Activated B cell treated with CpG ODN at 0.5 μM for 24 hours (primary cell): ENCODE data around the gene PCSK5. TPM values are rescaled to one million over a fixed set of nuclear protein-coding genes. Genes with fewer than 3 reads are reported as not detected.
"Not testable (repeated sequence)": the region's sequence is repeated elsewhere in the genome, so short reads cannot be mapped to it uniquely, and the experiment has no call there.

Experiments
- ATAC-seq: fragments of 200-7000 bp; cut with Tn5 transposase; one replicate; pipeline ENCODE4 v1.10.0; 2021; ENCODE audit warnings: low read depth, mild to moderate bottlenecking, moderate library complexity
- CTCF ChIA-PET: fragments of 350-600 bp; sonication (Branson Sonifier 250); formaldehyde crosslinking; loops from one replicate; lab custom pipeline; 2021; ENCODE audit warnings: antibody characterized with exemption; lab: Charles Lee
- POLR2A ChIA-PET: fragments of 350-600 bp; sonication (Branson Sonifier 250); formaldehyde crosslinking; loops from one replicate; lab custom pipeline; 2021; ENCODE audit warnings: antibody characterized with exemption; lab: Charles Lee
- DNase-seq: peaks from one replicate; pipeline ENCODE4 v3.0.0; 2022
- H3K27ac Mint-ChIP-seq: one replicate; pipeline ENCODE4 v1.8.0; 2020; ENCODE audit warnings: mixed read lengths
- H3K27me3 Mint-ChIP-seq: one replicate; pipeline ENCODE4 v1.8.0; 2021; ENCODE audit warnings: mixed read lengths
- H3K36me3 Mint-ChIP-seq: one replicate; pipeline ENCODE4 v1.8.0; 2021; ENCODE audit warnings: low read depth, mixed read lengths
- H3K4me1 Mint-ChIP-seq: one replicate; pipeline ENCODE4 v1.8.0; 2021; ENCODE audit warnings: mixed read lengths
- H3K4me3 Mint-ChIP-seq: one replicate; pipeline ENCODE4 v1.8.0; 2020; ENCODE audit warnings: mild to moderate bottlenecking, mixed read lengths
- H3K9me3 Mint-ChIP-seq: one replicate; pipeline ENCODE4 v1.8.0; 2020; ENCODE audit warnings: mixed read lengths
- intact Hi-C: fragments of 100-400 bp; cut with micrococcal nuclease; formaldehyde crosslinking; loops from one replicate; pipeline ENCODE4 v1.15.1; 2024
- total RNA-seq: library from RNA; stranded (reverse); gene quantifications from 2 replicates; pipeline ENCODE4 v1.2.3, GENCODE V29; 2022
- TF ChIP-seq, protein P1 (sequence below): fragments of 200-600 bp; IDR thresholded peaks from one replicate; pipeline ENCODE4 v1.8.0; 2022; ENCODE audit warnings: antibody characterized with exemption, mild to moderate bottlenecking

The PCSK5 gene
- total RNA-seq, 1 donor from 2014 or later = not detected

DNA sequence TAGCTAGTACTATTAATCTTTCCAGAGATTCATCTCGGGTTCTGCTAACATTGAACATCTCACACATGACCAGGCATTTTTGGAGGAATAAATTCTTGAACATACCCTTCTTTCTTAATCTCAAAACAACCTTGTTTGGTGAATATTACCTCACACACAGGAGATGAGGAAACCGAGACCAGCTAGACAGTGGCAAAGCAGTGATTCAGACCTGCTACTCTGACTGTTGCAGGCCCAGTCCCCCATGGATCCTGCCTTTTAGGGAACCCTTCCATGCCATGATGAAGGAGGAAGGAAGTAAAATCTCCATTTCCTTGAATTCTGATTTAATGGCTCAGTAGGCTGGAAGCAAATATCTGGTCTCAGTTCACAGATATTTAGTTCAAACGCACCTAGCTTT, 2.6 kb downstream of the PCSK5 start:
- DNase-seq (no peak), ATAC-seq (no peak)
- H3K4me1 Mint-ChIP-seq = peaks cover 22% of the 10 kb centered on the region
- no peak overlapping the region for H3K27ac Mint-ChIP-seq
- no peaks in the 10 kb centered on the region for H3K36me3 Mint-ChIP-seq
- CTCF ChIA-PET = no interaction called here
- H3K27me3 Mint-ChIP-seq = peaks cover 50% of the 10 kb centered on the region
- TF ChIP-seq, protein P1, sequence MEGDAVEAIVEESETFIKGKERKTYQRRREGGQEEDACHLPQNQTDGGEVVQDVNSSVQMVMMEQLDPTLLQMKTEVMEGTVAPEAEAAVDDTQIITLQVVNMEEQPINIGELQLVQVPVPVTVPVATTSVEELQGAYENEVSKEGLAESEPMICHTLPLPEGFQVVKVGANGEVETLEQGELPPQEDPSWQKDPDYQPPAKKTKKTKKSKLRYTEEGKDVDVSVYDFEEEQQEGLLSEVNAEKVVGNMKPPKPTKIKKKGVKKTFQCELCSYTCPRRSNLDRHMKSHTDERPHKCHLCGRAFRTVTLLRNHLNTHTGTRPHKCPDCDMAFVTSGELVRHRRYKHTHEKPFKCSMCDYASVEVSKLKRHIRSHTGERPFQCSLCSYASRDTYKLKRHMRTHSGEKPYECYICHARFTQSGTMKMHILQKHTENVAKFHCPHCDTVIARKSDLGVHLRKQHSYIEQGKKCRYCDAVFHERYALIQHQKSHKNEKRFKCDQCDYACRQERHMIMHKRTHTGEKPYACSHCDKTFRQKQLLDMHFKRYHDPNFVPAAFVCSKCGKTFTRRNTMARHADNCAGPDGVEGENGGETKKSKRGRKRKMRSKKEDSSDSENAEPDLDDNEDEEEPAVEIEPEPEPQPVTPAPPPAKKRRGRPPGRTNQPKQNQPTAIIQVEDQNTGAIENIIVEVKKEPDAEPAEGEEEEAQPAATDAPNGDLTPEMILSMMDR = no peak
- no peaks in the 10 kb centered on the region for H3K9me3 Mint-ChIP-seq
- intact Hi-C loops = no loop called here
- no peak overlapping the region for H3K4me3 Mint-ChIP-seq
- POLR2A ChIA-PET = no interaction called here

DNA sequence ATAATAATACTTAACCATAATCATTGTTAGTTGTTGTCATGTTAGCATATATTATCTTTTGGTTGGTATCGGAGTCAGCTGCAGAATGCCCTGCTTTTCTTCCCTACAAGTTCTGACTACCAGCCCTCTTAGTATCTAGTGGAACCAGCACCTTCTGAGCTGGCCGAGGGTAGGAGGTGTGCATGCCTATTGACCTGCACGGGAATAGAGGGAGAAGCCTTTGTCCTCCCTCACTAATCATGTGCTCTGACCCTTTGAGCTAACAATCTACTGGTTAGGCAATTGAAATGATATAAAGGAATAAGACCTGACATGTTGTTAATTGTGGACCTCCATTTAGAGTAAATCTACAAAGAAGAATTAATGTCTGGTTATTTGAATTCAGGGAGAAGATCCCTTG, 4.1 kb downstream of the PCSK5 start:
- peaks cover 16% of the 10 kb centered on the region for H3K4me1 Mint-ChIP-seq
- no peak for DNase-seq
- ChIA-PET POLR2A (no interaction called here), CTCF (no interaction called here)
- no peaks in the 10 kb centered on the region for H3K9me3 Mint-ChIP-seq
- H3K4me3 Mint-ChIP-seq = no peak overlapping the region
- H3K36me3 Mint-ChIP-seq = no peaks in the 10 kb centered on the region
- TF ChIP-seq, protein P1 = no peak
- ATAC-seq = no peak
- H3K27ac Mint-ChIP-seq = no peak overlapping the region
- peaks cover 44% of the 10 kb centered on the region for H3K27me3 Mint-ChIP-seq
- intact Hi-C loops = no loop called here

DNA sequence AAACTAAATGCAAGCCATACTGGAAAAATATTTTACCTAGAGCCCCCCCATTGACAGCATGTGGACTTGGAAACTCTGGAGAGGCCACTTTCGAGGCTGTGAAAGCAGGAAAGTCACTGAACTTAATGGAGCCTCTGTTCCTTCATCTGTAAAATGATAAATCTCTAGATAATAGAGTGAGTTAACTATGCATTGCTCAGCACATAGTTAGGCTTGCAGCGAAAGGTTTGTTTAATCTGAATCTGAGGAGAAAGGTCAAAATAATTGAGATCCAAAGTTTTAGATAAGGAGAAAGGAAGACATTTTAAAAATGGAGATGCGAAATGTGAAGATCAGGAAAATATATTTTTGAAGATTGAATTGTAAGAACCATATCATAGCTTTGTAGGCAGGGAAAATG, 4.6 kb downstream of the PCSK5 start:
- intact Hi-C loops = no loop called here
- Mint-ChIP-seq H3K27me3 (peaks cover 38% of the 10 kb centered on the region), H3K4me3 (no peak overlapping the region), H3K9me3 (no peaks in the 10 kb centered on the region), H3K4me1 (peaks cover 11% of the 10 kb centered on the region), H3K27ac (no peak overlapping the region), H3K36me3 (no peaks in the 10 kb centered on the region)
- DNase-seq (no peak), ATAC-seq (no peak)
- ChIA-PET CTCF (no interaction called here), POLR2A (no interaction called here)
- TF ChIP-seq, protein P1 = no peak

DNA sequence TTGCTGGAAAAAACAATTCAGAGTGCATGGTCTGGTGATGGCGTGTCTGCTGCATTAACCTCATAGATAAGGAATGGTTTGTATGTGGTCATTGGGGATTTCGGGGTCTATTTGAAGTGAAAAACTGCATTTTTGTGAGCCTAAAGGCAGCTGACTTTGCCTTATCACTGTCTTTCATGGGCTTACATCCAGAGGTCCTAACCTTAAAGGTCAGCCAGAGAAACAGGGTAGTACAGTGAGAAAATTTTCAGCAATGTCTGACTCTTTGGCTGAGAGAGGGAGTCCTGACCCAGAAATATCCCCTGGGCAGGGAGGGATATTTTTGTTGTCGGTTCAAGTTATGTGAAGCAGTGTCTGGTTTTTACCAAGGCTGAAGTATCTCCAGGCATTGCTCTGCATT, 5.7 kb downstream of the PCSK5 start:
- CTCF ChIA-PET = no interaction called here
- POLR2A ChIA-PET = no interaction called here
- intact Hi-C loops = no loop called here
- H3K4me1 Mint-ChIP-seq = peaks cover 5% of the 10 kb centered on the region
- TF ChIP-seq, protein P1 = no peak
- no peak for ATAC-seq
- H3K4me3 Mint-ChIP-seq = no peak overlapping the region
- no peak for DNase-seq
- H3K27ac Mint-ChIP-seq = no peak overlapping the region
- no peaks in the 10 kb centered on the region for H3K9me3 Mint-ChIP-seq
- H3K27me3 Mint-ChIP-seq = peaks cover 34% of the 10 kb centered on the region
- no peaks in the 10 kb centered on the region for H3K36me3 Mint-ChIP-seq

DNA sequence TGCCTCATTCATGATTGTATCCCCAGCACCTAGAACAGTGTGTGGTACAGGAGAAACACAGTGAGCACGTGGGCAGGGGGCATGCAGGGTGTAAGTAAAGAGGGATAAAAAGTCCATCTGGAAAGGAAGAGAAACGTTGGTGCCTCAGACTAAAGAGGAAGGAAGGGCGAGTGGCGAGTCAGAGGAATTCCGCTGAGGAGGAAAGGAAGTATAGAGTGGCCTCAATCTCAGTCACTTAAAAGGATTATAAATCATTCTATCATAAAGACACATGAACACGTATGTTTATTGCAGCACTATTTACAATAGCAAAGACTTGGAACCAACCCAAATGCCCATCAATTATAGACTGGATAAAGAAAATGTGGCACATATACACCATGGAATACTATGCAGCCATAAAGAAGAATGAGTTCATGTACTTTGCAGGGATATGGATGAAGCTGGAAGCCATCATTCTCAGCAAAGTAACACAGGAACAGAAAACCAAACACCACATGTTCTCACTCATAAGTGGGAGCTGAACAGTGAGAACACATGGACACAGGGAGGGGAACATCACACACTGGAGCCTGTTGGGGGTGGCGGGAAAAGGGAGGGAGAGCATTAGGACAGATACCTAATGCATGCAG, 10.5 kb downstream of the PCSK5 start:
- ATAC-seq, H3K36me3 Mint-ChIP-seq, H3K27me3 Mint-ChIP-seq, H3K4me3 Mint-ChIP-seq, H3K27ac Mint-ChIP-seq, H3K9me3 Mint-ChIP-seq, H3K4me1 Mint-ChIP-seq, DNase-seq, POLR2A ChIA-PET, CTCF ChIA-PET, intact Hi-C loops: not testable (repeated sequence)
